ENCODE data around the gene PDSS2. TPM values are rescaled to one million over a fixed set of nuclear protein-coding genes. Genes with fewer than 3 reads are reported as not detected.

The PDSS2 gene
- total and polyA plus RNA-seq, 4 donors: 10.5 to 20.9 (median 16.0) TPM

DNA sequence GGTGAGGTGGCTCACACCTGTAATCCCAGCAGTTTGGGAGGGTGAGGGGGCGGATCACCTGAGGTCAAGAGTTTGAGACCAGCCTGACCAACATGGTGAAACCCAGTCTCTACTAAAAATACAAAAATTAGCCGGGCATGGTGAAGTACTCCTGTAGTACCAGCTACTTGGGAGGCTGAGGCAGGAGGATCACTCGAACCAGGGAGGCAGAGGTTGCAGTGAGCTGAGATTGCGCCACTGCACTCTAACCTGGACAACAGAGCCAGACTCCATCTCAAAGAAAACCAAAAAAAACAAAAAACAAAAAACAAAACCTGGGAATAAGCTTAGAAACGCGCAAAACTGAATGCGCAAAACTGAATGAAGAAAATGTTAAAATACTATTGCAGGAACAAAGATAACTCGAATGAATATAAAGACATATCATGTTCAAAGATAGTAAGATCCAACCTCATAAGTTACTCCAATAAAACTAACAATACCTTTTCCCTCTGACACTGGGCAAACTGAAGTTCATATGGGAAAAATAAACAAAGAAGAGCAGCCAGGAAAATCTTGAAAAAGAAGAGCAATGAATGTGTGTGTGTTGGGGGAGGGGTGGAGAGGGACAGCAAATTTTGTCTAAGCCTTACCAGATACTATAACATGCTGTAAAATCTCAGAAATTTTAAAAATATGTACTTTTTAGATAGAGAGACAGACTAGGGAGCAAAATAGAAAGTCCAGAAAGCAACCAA lies 243.0 kb downstream of the PDSS2 start (continued):
- TF ChIP-seq, protein P1, sequence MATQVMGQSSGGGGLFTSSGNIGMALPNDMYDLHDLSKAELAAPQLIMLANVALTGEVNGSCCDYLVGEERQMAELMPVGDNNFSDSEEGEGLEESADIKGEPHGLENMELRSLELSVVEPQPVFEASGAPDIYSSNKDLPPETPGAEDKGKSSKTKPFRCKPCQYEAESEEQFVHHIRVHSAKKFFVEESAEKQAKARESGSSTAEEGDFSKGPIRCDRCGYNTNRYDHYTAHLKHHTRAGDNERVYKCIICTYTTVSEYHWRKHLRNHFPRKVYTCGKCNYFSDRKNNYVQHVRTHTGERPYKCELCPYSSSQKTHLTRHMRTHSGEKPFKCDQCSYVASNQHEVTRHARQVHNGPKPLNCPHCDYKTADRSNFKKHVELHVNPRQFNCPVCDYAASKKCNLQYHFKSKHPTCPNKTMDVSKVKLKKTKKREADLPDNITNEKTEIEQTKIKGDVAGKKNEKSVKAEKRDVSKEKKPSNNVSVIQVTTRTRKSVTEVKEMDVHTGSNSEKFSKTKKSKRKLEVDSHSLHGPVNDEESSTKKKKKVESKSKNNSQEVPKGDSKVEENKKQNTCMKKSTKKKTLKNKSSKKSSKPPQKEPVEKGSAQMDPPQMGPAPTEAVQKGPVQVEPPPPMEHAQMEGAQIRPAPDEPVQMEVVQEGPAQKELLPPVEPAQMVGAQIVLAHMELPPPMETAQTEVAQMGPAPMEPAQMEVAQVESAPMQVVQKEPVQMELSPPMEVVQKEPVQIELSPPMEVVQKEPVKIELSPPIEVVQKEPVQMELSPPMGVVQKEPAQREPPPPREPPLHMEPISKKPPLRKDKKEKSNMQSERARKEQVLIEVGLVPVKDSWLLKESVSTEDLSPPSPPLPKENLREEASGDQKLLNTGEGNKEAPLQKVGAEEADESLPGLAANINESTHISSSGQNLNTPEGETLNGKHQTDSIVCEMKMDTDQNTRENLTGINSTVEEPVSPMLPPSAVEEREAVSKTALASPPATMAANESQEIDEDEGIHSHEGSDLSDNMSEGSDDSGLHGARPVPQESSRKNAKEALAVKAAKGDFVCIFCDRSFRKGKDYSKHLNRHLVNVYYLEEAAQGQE (IDR thresholded peaks at IDR 0.05): peak; percentile 57
- TF ChIP-seq GABPA (IDR thresholded peaks at IDR 0.05 in 1 of 2, conservative IDR thresholded peaks at IDR 0.05 in 1 of 2): no peak
- peak; percentile 66 to 82 for TF ChIP-seq HNF4A (conservative IDR thresholded peaks at IDR 0.05)
- no peak for TF ChIP-seq HNF4G (IDR thresholded peaks at IDR 0.05)
- peak in 1 of 2 donors; percentile 46 for TF ChIP-seq JUND (IDR thresholded peaks at IDR 0.05)
- TF ChIP-seq, protein P2, sequence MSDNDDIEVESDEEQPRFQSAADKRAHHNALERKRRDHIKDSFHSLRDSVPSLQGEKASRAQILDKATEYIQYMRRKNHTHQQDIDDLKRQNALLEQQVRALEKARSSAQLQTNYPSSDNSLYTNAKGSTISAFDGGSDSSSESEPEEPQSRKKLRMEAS (IDR thresholded peaks at IDR 0.05): peak; percentile 8

DNA sequence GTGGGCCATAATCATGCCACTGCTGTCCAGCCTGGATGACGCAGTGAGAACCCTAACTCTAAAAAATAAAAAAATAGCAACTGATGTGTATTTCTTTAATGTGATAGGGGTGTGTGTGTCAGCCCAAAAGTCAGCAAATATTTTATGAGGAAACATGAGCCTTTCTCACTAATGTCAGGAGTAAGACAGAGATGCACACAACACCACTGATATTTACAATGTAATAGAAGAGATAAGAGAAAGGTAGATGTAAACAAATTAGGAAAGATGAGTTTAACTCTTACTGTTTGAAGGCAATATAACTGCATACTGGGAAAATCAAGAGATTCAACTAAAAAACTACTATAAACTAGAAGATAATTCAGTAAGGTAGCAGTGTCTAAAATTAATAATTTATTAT lies 244.0 kb downstream of the PDSS2 start:
- H3K9ac ChIP-seq (ENCODE audit: low read depth in 1 of 2, low read length in 2 of 2): no peak overlapping the region
- H3K27me3 ChIP-seq (ENCODE audit: control insufficient read depth in 4 of 4, insufficient read depth in 4 of 4, low read length in 3 of 4): no peaks in the 10 kb centered on the region
- no peak for DNase-seq (ENCODE audit: low spot score)
- H3K27ac ChIP-seq (ENCODE audit: low read depth in 1 of 2, low read length in 2 of 2): no peak overlapping the region
- 94% methylated on average over 1 of the region's 1 CpG for WGBS
- TF ChIP-seq GABPA (IDR thresholded peaks at IDR 0.05 in 1 of 2, conservative IDR thresholded peaks at IDR 0.05 in 1 of 2) (no peak), FOXA2 (IDR thresholded peaks at IDR 0.05) (no peak), HNF4G (IDR thresholded peaks at IDR 0.05) (no peak), RAD21 (IDR thresholded peaks at IDR 0.05) (no peak), HNF4A (conservative IDR thresholded peaks at IDR 0.05) (peak in 1 of 2 donors; percentile 18), JUND (IDR thresholded peaks at IDR 0.05) (no peak), RXRA (IDR thresholded peaks at IDR 0.05) (no peak)
- TF ChIP-seq, protein P3, sequence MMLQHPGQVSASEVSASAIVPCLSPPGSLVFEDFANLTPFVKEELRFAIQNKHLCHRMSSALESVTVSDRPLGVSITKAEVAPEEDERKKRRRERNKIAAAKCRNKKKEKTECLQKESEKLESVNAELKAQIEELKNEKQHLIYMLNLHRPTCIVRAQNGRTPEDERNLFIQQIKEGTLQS (IDR thresholded peaks at IDR 0.05): no peak
- no peaks in the 10 kb centered on the region for H3K36me3 ChIP-seq (ENCODE audit: control insufficient read depth in 4 of 4, insufficient read depth in 3 of 4, low read depth in 1 of 4, low read length in 3 of 4)
- no peak overlapping the region for H3K4me3 ChIP-seq (ENCODE audit: low read depth in 1 of 3, low read length in 3 of 3)
- H3K4me1 ChIP-seq (ENCODE audit: control insufficient read depth in 4 of 4, insufficient read depth in 4 of 4, low read length in 3 of 4): peaks cover 5 to 22% (median 14%) of the 10 kb centered on the region in 4 donors
- no peaks in the 10 kb centered on the region for H3K9me3 ChIP-seq (ENCODE audit: control insufficient read depth in 4 of 4, low read length in 3 of 4)

DNA sequence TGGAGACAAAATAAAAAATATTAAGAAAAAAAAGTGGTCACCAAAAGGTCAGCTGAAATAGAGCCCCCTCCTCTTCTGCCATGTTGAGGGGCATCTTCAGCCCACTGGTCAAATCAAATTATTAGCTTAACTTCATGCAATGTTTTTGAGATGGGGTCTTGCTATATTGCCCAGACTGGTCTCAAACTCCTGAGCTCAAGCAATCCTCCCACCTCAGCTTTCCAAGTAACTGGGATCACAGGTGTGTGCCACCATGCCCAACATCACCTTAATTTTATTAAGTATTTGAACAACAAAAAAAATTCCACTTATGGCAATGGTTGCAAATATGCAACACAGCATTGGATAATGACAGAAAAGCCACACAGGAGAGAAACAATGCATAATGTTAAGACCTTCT lies 244.7 kb downstream of the PDSS2 start:
- TF ChIP-seq, protein P4, sequence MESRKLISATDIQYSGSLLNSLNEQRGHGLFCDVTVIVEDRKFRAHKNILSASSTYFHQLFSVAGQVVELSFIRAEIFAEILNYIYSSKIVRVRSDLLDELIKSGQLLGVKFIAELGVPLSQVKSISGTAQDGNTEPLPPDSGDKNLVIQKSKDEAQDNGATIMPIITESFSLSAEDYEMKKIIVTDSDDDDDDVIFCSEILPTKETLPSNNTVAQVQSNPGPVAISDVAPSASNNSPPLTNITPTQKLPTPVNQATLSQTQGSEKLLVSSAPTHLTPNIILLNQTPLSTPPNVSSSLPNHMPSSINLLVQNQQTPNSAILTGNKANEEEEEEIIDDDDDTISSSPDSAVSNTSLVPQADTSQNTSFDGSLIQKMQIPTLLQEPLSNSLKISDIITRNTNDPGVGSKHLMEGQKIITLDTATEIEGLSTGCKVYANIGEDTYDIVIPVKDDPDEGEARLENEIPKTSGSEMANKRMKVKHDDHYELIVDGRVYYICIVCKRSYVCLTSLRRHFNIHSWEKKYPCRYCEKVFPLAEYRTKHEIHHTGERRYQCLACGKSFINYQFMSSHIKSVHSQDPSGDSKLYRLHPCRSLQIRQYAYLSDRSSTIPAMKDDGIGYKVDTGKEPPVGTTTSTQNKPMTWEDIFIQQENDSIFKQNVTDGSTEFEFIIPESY (IDR thresholded peaks at IDR 0.05): no peak
- TF ChIP-seq, protein P5, sequence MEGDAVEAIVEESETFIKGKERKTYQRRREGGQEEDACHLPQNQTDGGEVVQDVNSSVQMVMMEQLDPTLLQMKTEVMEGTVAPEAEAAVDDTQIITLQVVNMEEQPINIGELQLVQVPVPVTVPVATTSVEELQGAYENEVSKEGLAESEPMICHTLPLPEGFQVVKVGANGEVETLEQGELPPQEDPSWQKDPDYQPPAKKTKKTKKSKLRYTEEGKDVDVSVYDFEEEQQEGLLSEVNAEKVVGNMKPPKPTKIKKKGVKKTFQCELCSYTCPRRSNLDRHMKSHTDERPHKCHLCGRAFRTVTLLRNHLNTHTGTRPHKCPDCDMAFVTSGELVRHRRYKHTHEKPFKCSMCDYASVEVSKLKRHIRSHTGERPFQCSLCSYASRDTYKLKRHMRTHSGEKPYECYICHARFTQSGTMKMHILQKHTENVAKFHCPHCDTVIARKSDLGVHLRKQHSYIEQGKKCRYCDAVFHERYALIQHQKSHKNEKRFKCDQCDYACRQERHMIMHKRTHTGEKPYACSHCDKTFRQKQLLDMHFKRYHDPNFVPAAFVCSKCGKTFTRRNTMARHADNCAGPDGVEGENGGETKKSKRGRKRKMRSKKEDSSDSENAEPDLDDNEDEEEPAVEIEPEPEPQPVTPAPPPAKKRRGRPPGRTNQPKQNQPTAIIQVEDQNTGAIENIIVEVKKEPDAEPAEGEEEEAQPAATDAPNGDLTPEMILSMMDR (IDR thresholded peaks at IDR 0.05; ENCODE audit: low read depth, low read length, missing input control): no peak
- TF ChIP-seq SP1 (IDR thresholded peaks at IDR 0.05): no peak
- no peak for TF ChIP-seq EGR1 (IDR thresholded peaks at IDR 0.05; ENCODE audit: low read depth in 2 of 2)
- TF ChIP-seq HNF4A (conservative IDR thresholded peaks at IDR 0.05): no peak
- TF ChIP-seq RXRA (IDR thresholded peaks at IDR 0.05): no peak
- TF ChIP-seq RAD21 (IDR thresholded peaks at IDR 0.05): no peak
- no peak for TF ChIP-seq GABPA (IDR thresholded peaks at IDR 0.05 in 1 of 2, conservative IDR thresholded peaks at IDR 0.05 in 1 of 2)
- no peak for TF ChIP-seq NR2F2 (IDR thresholded peaks at IDR 0.05)
- TF ChIP-seq, protein P2 (IDR thresholded peaks at IDR 0.05): no peak
- no peak for TF ChIP-seq TAF1 (conservative IDR thresholded peaks at IDR 0.05)
- TF ChIP-seq YY1 (IDR thresholded peaks at IDR 0.05): no peak

More for the DNA sequence above, 244.7 kb downstream of the PDSS2 start:
- H3K4me3 ChIP-seq (ENCODE audit: low read depth in 1 of 3, low read length in 3 of 3): no peak overlapping the region
- H3K27me3 ChIP-seq (ENCODE audit: control insufficient read depth in 4 of 4, insufficient read depth in 4 of 4, low read length in 3 of 4): no peaks in the 10 kb centered on the region
- H3K4me1 ChIP-seq (ENCODE audit: control insufficient read depth in 4 of 4, insufficient read depth in 4 of 4, low read length in 3 of 4): peaks cover 5 to 22% (median 14%) of the 10 kb centered on the region in 4 donors
- no peaks in the 10 kb centered on the region for H3K9me3 ChIP-seq (ENCODE audit: control insufficient read depth in 4 of 4, low read length in 3 of 4)
- no peaks in the 10 kb centered on the region for H3K36me3 ChIP-seq (ENCODE audit: control insufficient read depth in 4 of 4, insufficient read depth in 3 of 4, low read depth in 1 of 4, low read length in 3 of 4)
- DNase-seq (ENCODE audit: low spot score): no peak
- no peak overlapping the region for H3K9ac ChIP-seq (ENCODE audit: low read depth in 1 of 2, low read length in 2 of 2)
- no peak overlapping the region for H3K27ac ChIP-seq (ENCODE audit: low read depth in 1 of 2, low read length in 2 of 2)
